Hematopoietic multipotent progenitor cell treated with erythropoietin and hydrocortisone succinate and interleukin-3 and kit ligand, for 4 days (in vitro differentiated cells): ENCODE data around the gene IFT27.
"Not testable (repeated sequence)": the region's sequence is repeated elsewhere in the genome, so short reads cannot be mapped to it uniquely, and the experiment has no call there.

ENCODE experiments used
- DNase-seq: peaks from one replicate; pipeline ENCODE4 v3.0.0-alpha.2; 2015

The IFT27 gene

DNA sequence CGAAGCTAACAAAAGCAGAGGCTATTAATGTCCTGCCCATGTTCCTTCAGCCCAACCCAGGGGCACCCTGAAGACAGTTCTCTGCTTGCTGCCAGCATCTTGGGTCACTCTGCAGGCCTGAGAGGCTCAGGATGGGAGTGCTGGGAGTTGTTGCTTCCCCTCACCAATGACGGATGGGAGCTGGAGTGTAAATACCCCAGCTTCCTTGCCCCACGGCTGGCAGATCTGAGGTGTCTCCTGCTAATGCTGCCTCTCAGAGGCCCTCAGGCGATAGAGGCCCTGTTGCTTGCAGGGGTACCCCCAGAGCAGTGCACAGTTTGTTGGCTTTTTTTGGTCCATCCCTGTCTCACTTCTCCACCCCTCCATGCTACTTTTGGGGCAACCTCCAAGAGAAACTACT, 32.9 kb downstream of the IFT27 start:
- DNase-seq: no peak

DNA sequence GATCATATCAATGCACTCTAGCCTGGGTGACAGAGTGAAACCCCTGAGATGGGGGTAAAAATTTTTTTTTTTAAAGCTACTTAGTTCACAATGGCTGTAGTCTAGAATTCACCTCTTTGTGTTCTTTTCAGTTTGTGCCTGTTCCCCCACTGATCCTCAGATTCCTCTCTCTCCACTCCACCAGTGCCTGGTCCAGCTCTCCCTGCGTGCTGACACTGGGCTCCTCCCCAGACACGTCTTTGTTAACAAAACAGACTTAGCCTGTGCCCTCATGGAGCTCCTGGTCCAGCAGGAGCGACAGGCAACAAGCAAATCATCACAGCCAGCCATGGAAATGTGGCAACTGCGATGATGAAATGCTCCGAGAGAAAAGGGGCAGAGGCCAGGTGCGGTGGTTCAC, 34.0 kb downstream of the IFT27 start:
- no peak for DNase-seq

DNA sequence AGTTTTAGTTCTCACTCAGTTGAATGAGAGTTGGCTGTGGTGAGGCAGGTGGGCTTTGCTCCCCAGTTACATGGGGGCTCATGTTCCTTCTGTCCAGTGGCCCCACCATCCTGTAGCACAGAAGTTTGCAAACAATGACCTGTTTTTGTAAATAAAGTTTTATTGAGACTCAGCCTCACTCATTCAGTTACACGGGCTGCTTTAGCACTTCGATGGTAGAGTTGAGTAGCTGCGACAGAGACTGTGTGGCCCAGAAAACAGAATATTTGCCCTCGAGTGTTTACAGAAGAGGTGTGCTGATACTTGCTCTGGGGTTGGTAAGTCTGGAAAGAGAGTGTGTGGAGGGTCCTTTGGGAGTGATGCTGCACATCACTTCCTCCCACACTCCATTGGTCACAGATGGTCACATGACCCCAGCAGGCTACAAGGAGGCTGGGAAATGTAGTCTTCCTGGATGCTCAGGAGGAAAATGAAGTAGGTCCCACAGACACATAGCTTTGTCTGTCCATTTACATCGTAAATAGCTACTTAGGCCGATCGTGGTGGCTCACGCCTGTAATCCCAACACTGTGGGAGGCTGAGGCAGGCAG, 34.6 kb downstream of the IFT27 start:
- DNase-seq: peak; percentile 38

DNA sequence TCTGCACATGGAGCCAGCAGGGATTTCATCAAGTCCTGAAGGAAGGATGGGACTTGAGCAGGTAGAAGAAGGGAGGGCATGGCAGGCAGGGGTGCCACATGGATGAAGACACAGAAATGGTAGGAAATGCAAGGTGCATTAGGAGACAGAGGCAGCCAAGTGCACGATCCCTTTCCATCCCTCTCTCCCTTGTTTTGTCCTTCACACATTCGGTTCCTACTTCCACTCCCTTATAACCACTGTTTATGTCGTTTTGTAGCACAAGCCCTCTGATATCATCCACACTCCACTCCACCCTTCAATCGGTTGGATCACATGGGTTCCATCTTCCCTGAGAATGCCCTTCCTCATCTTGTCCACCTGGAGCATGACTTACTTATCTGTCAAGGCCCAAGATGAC, 35.2 kb downstream of the IFT27 start:
- DNase-seq: no peak

DNA sequence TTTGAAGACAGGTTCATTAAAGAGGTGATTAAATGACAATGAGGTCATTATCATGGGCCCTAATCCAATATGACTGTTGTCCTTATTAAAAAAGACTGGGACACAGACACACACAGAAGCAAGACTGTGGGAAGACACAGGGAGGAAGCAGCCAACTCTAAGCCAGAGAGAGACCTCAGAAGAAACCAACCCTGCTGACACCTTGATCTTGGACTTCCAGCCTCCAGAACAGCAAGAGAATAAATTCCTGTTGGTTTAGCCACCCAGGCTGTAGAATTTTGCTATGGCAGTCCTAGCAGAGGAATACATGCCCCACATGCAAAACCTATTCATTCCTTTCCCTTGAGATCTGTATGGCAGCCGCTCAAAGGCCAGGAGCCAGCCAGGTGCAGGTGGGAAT, 36.7 kb downstream of the IFT27 start:
- DNase-seq: no peak

DNA sequence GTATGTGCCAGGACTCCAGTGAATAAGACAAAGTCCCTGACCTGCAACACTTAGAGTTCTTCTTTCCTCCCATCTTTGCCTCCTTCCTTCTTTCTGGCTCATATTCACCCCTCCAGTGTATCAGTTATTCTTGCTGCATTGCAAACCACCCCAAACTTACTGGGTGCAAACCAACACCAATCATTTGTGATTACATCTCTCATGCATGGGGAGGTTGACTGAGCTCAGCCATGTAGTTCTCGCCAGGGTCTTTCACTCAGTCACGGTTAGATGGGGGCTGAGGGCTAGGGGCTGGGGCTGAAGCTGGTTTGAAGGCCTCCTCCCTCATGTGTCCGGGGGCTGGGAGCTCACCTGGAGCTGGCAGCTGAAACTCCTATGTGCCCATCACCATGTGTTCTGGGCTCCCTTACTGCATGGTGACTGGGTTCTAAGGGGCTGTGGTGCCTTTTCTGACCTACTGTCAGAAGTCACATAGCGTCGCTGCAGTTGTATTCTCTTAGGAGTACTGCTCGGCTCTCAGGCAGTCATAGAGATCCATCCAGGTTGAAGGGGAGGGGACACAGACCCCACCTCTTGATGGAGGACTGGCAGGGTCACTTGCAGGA, 37.4 kb downstream of the IFT27 start:
- DNase-seq: no peak

DNA sequence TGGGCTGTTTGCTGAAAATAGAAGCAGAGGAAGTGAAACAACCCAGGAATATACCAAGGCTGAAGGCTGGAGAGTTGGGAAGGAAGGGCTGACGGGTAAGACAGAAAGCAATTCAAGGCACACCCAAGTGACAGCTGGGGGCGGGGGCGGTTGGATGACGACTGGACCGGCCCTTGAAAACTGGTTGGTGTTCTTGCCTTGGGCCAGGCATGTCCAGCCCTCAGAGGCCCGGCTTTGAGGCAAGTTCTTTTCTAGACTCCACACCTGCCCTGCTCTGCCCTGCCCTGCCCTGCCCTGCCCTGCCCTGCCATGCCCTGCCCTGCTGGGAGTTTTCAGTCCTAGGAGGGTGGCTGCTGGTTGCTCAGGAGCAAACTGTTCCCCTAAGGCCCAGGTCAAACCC, 38.1 kb downstream of the IFT27 start:
- DNase-seq: no peak

DNA sequence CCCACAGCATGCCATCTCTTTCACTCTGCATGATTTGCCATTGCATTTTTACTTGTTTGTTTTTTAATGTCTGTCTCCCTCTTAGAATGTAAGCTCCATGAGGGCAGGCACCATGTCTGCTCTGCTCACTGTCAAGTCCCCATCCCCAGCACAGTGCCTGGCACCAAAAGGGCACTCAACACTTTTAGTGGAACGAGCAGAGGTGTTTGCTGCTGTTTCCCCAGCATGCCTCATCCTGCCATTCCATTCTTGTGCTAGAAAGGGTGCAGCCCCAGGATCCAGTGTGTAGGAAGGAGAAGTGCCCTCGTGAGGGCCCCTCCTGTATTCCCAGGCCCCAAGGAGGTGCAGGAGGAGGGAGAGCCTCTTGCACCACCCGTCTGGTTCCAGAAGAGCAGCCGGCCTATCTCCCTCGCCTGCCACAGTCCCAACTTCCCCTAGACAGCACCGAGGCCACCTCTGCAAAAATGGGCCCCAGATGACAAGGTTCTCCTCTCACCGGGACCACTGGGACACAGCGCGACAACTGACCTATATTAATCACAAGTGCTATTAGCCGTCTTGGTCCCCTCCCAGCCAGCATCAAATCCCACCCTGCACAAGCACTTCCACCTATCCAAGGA, 39.1 kb downstream of the IFT27 start:
- no peak for DNase-seq

DNA sequence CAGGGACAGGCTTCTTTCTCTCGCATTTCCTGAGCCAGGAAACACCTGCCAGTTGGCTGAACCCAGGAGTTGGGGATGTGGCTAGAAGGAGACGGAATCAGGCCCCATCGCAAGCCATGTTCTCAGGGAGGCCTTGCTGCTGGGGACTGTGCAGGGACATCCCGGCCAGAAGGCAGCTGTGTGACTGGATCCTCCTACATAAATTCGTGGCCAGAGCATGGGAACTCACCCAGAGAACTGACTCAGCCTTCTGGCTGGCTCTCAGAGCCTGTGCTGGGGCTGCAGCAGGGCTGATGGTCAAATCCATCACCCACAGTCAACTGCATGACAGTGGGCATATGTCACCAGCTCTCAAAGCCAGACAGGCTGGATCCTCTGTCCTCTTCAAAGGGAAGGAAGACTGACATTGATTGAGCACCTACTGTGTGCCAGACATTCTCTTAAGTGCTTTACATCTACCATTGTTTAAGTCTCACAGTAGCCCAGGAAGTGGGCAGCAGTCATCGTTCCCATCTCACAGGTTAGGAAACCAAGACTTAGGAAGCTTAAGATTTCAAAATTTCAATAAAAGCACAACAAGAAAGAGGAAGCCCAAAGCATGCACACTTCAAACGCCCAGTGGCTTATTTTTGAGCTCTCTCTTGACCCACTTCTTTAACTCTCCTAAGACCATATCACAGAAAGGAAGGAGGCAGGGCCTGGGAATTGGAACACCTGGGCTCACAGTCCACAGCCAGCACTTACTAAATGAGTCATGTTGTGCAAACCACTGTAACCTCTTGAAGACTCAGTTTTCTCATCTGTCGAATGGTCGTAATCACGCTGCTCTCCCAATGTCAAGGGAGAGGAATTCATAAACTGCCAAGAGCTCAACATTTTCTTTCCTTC, 41.5 kb downstream of the IFT27 start:
- DNase-seq: no peak

DNA sequence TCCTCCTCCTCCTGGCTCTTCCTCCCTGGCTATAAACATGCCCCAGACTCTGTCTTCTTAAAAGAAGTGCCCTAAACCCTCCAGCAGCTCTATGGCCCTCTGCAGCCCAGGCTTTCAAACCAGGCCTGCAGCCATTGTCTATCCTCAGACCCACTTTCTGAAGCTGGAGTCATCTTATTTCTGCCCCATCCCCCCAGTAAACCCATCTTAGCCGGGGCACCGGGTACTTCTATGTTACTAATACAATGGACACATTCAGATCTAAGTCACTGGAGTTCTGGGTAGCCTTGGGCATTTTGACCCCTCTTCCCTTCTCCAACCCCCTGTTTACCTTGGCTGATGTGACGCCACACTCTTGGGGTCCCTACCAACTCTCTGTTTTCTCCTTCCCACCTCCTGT, 42.6 kb downstream of the IFT27 start:
- DNase-seq: no peak

DNA sequence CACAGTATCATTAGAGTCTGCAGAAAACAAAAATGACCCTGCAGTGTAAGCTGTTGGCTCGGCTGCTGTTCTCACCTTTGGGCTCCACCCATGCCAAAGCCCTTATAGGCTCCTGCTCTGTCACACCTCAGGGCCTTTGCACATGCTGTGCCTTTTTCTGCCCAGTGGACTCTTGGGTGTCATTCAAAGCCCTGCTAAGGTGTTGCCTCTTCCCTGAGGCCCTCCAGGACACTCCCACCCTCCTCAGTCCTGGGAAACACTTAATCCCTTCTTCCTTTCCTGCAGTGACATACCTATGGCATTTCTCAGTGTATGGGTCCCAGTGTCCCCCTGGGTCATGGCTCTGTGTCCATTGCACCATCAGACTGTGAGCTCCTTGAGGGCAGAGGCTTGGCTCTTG, 43.3 kb downstream of the IFT27 start:
- no peak for DNase-seq

DNA sequence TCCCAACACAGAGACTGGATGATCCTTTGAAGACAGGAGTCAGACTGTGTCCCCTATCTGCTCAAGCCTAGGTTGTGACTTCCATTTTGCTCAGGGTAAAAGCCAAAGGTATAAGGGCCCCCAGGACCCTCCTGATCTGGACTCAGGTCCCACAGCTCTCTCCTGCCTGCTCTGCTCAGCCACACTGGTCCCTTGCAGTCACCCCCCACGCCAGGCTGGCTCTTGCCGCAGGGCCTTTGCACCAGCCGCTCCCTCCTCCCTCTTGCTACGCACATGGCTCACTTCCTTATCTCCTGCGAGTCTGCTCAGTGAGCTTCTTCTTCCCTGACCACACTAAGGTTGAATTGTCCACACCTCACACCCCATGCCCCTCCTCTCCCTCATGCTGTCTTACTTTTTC, 44.0 kb downstream of the IFT27 start:
- no peak for DNase-seq

DNA sequence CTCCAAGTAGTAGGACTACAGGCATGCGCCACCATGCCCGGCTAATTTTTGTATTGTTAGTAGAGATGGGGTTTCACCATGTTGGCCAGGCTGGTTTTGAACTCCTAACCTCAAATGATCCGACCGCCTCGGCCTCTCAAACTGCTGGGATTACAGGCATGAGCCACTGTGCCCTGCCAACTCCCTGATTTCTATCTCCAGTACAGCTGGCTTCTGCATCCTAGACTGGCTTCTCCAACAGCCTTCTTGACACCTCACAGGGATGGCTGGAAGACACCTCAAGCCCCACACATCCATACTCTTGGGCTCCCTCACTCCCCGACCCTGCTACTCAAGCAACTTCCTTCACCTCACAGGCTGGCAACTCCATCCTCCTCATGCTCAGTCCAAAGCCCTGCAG, 44.6 kb downstream of the IFT27 start:
- DNase-seq: not testable (repeated sequence)

DNA sequence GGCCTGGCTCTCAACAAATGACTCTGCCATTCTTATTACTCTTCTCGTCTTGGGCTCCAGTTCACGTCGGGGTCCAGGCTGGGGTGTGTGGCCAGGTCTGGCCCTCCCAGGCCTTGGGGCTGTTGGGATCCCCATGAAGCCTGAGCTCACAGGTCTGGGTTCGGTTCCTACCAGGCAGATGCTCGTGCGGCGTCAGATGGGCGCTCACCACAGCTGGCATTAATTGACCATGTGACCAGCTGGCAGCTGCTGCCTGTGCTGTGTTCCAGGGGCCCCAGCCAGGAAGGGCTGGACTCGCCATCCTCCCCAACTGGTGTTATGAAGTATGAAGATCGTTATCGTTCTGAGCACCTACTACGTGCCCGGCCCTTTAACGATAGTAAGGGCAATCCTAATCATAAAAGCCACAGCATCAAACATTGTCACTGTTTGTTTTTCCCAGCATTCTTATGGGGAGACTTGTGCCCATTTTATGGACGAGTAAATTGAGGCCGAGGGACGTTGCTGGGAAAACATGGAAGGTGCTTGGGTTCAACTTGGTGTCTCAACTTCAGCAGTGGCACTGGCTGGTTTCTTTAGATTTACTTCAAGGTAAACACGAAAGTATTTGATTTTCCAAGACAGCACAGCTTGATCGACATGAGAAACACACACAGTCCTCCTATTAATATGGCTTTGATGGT, 45.6 kb downstream of the IFT27 start:
- no peak for DNase-seq

DNA sequence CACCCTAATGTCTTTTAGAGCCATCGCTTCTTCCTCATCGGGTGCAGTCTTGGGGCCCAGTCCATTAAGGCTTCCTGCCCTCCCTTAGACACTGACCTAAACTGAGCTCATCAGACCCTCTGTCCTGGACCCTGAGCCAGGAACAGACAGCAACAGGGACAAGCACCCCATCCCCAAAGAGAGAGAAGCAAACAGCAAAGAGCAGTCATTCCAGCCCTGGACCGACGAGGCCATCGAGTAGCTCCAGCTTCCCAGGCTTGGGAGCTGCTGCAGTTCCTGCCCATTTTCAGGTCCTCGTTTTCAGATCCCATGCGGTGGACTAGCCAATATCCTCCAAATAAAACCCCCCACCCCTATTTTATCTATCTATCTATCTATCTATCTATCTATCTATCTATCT, 46.6 kb downstream of the IFT27 start:
- no peak for DNase-seq

DNA sequence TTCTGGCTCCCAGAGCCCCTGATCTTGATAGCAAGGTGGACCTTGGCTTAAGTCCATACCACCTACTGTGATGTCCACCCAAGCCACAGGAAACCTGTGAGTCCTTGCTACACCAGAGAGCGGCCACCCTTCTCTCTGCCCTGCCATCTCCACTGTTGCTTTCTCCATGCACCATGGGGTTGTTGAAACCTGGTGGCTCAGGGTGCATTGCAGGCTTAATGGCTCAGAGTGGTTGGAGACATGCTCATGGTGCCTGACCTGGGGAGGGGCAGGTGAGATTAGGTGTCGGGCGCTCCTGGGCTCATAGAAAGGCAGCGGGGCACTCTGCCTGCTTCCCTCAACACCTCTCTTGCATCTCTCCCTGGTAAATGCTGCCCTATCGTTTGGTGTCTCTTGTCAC, 47.4 kb downstream of the IFT27 start:
- DNase-seq: no peak

DNA sequence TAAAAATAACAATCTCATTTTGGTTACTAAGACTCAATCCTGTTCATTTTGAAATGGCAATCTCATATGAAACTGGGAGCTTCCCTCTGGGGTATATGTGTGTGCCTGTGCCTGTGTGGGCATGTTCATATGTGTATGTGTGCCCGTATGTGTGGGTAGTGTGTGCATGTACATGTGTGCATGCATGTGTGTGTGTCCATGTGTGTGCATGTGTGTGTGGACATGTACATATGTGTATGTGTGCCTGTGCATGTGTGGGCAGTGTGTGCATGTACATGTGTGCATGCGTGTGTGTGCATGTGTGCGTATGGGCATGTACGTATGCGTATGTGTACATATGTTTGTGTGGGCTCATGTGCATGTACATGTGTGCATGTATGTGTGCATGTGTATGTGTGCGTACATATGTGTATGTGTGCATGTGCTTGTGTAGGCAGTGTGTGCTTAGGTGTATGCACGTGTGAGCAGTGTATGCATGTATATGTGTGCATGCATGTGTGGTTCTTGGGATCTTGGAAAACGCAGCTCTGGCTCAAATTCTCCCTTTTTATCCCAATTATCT, 47.9 kb downstream of the IFT27 start:
- DNase-seq: no peak

DNA sequence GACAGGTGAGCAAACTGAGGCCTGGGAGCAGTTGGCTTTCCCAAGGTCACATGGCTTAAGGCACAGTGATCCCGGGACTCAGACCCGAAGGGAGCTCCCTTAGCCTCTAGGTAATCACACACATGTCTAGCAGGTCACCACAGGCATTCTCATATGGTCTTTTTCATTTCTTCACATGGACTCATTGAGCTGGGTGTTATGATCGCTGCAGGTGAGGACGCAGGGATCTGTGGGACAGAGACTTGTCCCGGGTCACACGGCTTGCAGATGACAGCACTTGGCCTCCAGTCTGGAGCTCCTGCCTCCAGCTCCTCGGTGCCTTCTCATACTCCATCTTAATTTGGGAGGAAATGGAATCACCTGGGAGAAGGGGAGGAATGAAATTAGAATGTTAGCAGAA, 48.8 kb downstream of the IFT27 start:
- DNase-seq: no peak

DNA sequence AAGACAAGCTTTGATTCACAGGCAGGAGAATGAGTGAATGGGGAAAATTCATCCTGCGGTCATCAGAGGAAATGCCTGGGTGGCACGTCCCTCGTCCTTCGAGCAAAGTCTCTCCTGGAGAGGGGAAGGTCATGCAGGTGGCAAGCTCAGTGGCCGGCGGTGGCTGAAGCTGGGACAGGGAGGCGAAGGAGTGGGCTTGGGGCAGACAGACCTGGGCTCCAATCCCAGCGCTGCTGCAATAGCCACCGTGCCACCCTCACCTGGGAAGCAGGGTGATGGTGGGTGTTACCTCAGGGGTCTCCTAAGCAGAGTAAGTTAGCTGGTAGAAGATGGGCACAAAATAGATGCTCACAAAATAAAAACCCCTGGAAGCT, 49.9 kb downstream of the IFT27 start:
- no peak for DNase-seq

DNA sequence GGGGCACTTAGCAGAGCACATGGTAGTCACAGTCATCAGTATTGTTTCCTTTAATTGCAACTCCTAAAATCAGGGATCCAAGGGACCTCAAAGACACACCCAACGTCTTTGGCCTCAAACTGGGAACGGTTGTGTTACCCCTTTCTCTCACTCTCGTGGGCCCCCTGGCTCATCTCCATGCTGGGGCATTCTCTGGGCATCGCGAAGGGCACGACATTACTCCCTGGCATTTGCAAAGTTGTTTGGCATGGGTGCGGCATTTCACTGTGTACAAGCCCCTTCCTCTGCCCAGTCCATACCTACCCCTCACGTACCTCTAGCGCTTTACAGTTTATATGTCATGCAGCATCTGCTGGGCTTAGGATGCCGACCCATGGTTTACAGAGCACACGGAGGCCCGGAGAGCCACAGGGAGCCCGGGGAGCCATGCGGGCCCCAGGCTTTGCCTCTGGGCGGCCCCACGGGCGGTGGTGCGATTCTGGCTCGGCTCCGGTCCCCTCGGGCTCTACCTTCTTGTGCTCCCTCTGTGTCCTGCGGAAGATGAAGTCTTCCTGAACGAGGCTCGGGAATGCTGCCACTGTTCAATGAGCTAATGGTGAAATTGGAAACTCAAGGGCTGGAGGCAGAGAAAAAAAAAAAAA, 50.4 kb downstream of the IFT27 start:
- DNase-seq: no peak

DNA sequence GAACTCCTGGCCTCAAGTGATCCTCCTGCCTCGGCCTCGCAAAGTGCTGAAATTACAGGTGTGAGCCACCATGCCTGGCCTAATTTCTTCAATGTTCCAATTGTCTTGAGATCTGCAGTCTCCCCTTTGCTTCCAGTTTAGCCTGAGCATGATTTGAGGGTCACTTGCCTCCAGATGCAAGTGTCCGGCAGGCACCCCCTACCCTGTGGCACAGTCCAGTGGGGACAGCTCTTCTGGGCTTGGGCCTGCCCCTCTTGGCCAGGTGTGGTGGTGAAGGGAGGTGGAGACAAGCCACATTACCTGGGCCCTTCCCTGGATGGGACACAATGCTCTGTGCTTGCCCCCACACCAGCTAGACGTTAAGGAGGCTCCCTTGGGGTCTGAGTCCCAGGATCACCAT, 51.1 kb downstream of the IFT27 start:
- DNase-seq: no peak

DNA sequence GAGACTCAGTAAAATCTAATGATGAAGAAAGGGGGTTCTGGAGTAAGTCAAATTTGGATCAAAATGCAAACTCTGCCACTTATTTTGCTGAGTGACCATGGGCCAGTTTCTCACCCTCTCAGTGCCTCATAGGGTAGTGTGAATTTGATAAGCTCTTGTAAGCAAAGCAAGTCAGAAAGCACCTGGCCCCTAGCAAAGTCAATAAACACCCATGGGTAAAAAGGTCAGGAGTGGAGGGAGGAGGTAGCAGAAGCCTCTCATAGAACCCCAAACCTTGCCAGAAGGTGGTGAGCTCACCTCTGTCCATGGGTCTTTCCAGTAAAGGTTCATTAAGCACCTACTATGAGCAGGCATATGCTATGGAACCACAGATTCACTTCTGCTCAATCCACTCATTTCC, 53.9 kb downstream of the IFT27 start:
- no peak for DNase-seq

DNA sequence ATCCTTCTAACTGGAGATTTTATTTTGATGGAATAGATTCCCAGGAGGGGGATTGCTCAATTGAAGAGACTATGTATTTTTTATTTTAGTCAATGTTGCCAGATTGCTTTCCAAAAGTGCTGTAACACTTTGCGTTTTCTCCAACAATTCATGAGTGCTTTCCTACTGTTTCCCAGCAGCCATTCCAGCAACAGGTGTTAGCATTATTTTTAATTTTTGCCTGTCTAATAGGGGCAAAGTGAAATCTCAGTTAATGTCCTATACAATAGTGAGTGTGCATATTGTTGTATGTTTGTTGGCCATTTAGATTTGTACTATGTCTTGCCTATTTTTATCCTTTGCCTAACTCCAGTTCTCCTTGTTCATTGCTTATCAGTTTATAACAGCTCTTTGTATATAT, 60.3 kb downstream of the IFT27 start:
- no peak for DNase-seq
